ACHN (cell line): ENCODE results near the gene MBNL2.

Experiments used
- DNase-seq: peaks from one replicate; pipeline ENCODE4 v3.0.0-alpha.2; 2015
- in situ Hi-C: cut with HindIII; loops from 2 replicates; pipeline ENCODE4 v1.10.0; 2017; ENCODE audit warnings: low sequenced_read_pairs, low pct_ligation_motif_present, low pct_unique_long_range_greater_than_20kb

MBNL2 gene

DNA sequence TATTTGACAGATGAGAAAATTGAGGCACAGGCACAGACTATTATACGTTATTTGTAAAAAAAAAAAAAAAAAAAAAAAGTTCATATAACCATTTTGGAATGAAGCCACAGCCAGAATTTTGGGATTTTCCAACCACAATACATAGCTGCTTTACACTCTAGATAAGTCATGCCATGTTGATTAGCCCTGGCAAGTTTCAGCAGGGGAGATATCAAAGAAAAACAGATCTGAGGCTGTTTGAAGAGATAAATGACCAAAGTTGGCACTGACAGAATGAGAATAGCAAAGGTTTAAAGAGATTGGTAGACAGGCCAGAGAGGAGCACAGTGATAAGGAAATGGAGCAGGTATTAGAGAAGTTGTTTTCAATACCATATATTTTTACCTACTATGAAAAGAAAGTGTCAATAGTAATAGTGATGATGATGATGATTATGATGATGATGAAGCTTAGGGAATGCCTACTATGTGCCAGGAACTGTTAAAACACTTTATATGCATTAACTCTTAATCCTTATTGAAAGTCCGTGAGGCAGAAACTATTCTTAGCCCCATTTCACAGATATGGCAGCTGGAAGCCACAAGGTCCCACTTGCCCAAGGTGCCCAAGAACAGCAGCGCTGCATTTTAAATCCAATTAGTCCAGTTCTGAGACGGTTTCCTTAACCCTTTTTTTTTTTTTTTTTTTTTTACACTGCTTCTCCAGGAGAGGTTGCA lies 105.5 kb downstream of the MBNL2 start:
- in situ Hi-C loops = no loop called here
- no peak for DNase-seq

DNA sequence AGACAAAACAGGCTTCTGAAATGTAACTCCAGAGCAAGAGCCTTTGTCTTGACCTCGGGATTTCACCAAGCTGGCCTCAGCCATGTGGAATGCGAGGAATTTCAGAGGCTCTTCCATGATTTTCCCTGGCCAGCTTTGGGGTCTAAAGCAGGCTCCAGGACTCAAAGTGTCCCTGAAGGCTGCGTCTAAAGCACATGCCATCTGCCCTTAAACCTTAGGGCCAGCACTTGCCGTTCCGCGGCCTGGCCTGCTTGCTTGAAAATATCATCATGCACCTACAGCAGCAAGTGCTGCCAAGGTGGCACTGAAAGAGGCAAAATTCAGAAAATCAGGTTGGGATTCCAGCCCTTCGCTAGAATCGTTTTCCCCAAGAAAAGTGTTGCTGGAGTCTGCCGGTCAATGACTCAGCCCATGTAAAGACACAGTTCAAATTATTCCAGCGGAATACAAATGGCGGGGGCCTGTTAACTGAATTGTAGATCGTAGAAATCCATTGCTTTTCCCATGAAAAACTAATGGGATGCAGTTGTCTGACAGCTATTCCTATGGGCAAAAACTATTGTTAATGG lies 106.2 kb downstream of the MBNL2 start:
- DNase-seq = peak; percentile 81
- in situ Hi-C loops = no loop called here

DNA sequence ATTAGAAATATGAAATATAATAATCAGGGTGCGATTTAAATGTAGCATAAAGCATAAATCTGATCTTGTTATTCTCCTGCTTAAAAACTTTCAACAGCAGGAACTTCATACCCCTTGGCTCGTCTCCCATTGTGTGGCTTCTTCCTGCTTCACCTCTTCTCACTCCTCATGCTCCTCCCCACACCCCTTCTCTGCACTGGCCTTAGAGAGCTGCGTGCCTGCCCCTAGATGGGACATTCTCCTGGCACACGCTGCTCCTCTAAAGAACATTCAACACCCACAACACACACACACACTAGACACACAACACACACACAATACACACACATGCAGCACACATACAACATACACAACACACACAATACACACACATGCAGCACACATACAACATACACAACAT lies 107.2 kb downstream of the MBNL2 start:
- peak; percentile 22 for DNase-seq
- in situ Hi-C loops = no loop called here

DNA sequence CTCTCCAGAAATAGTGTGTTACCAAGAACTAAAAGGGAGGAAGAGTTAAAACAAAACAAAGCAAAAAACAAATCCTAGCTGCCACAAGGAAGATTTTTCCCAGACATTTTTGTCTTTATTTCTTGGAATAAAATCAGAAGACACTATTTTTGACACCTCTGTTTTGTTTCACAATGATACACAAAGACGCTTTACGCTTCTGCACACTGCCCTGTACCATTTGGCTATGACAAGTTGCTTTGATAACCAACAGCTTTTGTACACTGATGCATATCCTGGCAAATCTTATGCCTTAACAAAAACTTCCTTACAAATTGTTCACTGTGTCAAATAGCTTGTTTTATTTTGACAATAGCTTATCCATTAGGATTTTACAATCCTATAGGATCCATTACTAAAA lies 108.3 kb downstream of the MBNL2 start:
- no peak for DNase-seq
- in situ Hi-C loops = no loop called here

DNA sequence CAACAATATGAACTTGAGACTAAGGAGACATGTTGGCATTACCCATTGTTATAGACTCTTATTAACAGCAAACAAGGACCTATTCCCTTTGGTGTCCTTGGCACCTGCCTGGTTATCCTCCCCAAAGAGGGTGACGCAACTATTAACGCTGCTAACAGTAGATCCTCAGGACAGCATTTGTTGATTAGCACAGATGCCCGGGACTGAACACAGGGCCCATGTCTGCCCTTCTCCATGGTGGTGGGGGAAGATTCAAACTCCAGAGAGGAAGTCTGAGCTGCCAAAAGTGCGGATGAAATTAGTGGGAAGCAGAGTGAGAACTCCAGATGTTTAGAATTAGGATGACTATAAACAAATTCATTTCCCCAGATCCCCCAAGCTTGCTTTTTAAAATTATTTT lies 110.6 kb downstream of the MBNL2 start:
- in situ Hi-C loops = no loop called here
- DNase-seq = no peak

DNA sequence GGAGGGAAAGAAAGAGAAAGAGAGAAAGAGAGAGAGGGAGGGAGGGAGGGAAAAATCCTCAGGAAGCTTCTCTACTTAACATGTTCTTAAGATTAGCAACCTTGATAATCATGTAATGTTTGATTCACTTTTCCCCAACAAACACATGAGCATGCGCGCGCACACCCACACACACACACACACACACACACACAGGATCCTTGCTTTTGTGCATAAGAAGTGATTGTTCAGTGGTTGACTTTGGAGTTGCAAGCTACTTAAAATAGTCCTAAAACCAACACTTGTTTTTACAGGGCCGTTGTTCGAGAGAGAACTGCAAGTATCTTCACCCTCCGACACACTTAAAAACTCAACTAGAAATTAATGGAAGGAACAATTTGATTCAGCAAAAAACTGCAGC lies 111.8 kb downstream of the MBNL2 start:
- in situ Hi-C loops = no loop called here
- DNase-seq = no peak

DNA sequence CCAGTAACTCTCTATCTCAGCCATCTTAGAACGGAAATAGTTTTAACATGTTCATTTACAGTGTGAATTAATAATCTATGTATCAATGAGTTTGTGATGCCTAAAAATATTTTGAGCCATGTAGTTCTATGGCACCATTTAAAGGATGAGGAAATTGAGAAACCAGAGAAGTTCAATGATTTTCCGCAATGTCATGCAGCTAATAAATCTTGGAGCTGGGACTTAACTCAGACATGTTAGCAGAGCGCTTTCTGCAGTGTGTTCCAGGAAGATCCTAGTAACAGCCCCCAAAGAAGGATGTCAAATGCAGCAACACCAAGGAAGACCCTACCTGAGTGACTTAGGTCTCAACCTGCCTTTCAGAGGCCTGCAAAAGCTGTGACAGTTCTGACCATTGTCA lies 112.6 kb downstream of the MBNL2 start:
- DNase-seq = no peak
- in situ Hi-C loops = no loop called here

DNA sequence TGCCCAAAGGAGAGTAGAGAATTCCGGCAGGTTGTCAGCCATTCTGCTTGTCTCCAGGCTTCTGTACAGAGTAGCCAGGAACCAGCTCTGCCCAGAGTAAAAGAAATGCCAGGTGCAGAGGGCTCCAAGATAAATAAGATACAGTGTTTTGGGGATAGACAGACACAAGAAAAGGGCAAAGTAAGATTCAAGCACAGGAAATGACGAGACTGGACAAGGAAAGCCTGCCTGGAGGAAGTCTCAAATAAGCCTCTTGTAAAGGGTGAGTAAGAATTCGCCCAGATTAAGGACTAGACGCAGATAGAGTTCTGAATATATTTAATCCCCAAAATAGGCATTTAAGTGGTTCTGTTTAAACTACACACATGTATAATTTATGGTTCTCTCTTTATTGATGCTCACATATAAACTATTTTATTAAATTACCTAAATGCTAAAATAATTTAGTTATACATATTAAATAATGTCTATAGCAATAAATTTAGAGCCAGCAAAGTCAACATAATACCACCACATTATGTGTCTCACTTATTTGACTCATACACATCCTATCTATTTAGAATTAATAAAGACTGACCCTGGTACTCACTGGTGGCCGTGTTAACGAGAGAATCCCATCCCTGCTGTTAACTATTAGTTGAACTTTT lies 113.5 kb downstream of the MBNL2 start:
- in situ Hi-C loops = no loop called here
- DNase-seq = no peak

DNA sequence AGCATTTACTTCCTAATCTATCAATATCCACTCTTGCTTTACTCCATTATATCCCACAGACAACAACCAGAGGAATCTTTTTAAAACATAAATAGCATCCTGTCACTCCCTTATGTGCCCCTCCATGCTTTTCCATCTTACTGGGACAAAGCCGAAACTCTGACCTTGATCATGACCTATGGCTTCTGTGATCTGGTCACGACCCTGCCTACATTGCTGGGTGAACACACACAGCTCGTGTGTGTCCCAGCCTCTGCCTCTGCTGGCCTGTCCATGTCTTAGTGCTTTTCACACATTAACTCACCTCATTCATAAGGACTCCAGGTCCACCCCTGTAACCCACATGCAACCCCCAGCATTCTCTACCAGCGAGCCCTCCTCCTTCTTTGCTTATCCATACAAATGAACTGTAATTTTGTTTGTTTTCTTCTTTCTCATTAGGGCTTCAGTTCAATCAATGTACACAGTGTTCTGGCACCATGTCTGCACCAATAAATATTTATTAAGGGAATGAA lies 115.9 kb downstream of the MBNL2 start:
- DNase-seq = no peak
- in situ Hi-C loops = no loop called here

DNA sequence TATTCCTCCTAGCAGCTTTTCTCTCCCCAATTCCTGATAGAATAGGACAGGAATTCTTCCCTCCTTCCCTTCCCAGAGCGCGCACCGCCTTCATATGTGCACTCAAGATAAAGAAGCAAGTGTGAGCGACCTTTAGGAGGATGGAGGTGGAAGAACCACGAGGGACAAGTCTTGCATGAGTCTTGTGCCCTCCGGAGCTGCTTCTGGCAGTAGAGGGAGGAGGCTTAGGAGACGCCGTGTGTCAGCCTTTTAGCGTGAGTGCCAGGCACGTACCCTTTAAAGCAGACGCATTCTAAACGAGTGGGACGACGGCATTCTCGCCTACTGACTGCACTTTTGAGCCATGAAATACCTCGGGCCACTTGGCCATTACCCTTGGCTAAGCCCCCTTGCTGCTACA lies 116.4 kb downstream of the MBNL2 start:
- in situ Hi-C loops = no loop called here
- no peak for DNase-seq

DNA sequence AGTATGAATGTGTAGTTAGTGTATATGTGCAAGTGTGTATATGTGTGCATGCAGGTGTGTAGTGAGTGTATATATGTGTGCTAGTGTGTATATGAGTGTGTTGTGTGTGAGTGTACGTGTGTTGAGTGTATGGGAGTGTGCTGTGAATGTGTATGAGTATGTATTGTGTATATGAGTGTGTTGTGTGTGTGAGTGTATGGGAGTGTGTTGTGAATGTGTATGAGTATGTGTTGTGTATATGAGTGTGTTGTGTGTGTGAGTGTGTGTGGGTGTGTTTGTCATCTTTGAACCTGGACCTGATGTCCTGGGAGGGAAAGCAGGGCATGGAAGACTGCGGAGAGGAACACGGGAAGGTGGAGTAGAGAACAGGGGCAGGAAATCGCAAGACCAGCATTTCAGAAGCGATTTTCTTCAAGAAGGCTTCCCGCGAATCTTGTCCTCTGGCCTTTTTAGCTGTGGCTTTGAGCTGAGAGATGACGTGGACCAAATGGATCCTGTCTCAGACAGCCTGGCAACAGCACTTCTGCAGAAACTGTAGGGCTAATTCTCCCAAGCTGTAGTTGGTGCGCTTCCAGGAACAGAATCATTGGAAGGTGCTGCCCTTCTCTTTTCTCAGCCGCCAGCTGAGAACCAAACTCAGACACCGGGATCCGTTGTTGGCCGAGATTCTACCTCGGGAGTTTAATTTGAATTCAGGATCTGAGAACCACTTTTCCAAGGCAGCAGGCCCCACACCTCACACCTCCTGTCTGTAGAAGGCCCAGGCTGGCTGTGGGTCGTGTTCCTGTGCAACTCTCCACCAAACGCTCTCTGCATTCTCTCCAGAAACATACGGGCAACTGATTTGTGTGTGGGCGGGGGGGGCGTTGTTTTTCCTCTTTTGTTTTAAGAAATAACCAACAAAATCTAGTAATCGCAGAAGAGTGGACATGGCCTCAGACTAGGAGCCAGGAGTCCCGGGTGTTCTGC lies 117.2 kb downstream of the MBNL2 start:
- in situ Hi-C loops = no loop called here
- no peak for DNase-seq

DNA sequence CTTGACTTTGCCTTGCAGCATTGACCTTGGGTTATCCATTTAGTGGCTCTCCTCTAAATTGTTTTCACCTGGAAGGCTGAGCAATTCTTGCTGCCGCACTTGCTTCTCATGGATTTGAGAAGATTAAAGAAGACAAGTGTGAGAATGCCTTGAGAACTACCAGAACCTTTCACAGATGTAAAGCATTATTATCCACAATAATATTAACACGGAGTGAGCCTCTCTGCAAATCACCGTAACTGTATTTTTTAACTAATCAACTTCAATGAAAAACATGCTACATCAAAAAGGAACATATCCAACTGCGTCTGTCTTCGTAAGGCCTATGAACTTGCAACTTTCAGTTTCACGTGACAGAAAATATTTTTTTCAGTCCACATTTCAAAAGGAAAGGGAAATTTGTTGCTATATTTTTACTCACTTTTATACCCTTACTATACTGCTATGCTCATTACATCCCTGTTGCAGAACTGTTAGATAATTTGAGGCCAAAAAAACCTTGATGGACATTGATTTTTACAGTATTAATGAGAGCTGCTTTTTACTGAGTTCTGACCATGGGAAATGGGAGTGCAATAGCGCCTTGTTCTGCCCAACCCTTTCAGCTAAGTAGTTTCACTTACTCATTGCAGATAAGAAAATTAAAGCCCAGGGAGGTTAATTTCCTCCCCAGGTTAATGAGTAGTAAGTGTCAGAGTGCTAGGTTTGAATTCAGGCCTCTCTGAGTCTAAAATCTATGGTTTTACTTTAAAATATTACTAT lies 118.0 kb downstream of the MBNL2 start:
- DNase-seq = no peak
- in situ Hi-C loops = no loop called here

DNA sequence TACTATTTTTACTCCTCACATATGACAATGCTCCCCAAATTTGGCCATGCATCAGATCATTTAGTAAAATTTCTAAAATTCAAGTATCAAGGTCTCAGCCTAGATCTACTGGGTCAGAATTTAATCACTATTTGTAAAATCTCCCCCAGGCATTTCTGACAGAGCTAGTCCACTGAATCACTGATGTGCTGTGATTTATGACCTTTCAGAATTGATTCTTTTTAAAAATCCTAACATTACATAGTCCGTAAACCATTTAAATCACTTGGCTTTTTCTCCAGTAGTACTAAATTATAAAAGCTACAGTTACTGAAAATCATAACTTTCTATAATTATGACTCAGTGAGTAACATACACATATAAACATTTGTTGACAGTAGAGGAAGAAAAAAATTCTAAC lies 119.0 kb downstream of the MBNL2 start:
- DNase-seq = no peak
- in situ Hi-C loops = no loop called here

DNA sequence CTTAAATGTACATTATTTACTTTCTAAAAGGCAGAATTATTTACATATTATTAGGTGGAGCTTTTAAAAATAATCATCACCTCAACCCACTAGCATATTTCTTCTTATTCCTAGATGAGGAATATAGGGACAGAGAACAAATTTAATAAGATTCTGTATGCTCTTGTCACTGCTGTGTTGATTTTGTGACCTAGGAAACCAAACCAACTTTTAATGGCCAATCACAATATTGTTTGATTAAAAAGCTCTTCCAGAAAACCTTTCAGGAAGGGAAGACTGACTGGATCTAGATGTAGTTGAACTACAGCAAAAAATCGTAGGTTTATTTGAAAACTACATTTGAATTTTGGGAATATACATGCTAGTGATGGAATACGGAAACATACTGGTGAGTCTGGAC lies 120.0 kb downstream of the MBNL2 start:
- in situ Hi-C loops = no loop called here
- DNase-seq = no peak

DNA sequence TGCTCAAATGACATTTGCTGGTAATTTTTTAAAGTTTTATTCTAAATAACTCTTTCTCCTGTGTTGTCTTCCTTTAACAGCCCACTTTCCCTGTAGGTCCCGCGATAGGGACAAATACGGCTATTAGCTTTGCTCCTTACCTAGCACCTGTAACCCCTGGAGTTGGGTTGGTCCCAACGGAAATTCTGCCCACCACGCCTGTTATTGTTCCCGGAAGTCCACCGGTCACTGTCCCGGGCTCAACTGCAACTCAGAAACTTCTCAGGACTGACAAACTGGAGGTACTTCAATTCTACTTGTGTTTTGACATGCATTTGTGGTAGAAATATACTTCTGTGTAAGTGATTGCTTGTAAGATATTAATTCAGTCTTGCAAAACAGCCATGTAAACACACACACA lies 120.8 kb downstream of the MBNL2 start:
- no peak for DNase-seq
- in situ Hi-C loops = no loop called here

DNA sequence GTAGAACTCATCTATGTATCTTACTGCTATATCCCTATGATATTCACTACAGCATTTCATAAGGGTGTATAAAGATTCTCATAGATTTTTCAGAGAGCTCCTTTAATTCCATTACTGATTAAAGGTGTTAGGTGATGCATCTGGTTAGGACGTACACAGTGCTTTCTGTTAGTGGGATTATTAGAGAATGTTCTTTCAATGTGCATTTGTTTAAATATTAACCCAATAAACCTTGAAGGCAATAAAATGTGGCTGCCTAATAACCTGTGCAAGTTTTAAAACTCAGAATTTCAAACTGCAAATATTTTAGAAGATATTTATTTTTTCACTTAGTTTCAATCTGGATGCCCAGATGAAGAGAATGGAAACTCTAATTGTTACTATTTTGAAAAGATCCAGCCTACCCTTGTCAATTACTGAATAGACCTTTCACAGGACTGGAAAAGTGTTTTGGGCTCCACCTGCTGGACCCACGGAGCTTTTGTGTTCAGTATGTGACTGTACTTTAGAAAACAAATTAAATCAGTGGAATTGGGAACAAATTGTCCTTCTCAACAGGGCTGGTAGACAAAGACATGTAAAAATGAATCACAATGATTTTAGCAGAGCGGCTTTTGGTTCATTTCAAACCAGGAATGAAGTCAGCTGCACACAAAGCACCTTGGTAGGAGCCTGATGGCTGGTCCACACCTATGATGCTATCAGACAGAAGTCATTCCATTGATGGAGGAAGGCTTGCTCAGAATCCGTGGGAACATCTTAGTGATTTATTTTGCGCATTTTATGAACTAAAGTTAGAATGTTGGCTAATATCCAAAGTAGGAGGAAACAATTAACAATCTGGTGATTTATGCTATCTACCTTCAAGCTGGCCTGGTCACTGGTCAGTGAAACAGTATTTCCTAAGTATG lies 122.4 kb downstream of the MBNL2 start:
- DNase-seq = peak; percentile 64
- in situ Hi-C loops = no loop called here

DNA sequence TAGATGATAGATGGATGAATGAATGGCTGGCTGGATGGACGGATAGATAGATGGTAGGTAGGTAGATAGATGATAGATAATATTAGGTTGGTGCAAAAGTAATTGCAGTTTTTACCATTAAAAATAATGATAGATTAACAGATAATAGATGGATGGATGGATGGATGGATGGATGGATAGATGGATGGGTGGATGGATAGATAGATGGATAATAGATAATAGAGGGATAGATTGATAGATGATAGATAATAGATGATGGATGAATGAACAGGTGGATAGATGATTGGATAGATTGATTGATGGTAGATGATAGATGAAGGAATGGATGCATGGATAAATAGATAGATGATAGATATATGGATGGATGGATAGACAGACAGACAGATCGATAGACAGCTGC lies 124.0 kb downstream of the MBNL2 start:
- DNase-seq = no peak
- in situ Hi-C loops = no loop called here
